Loucy (cell line): ENCODE results near the gene GDF2.

Source experiments
- CTCF ChIP-seq: fragments of 200-600 bp; sonication (generic); conservative IDR thresholded peaks from 2 replicates; pipeline ENCODE4 v1.5.1; 2014; ENCODE audit warnings: mild to moderate bottlenecking, antibody characterized with exemption, low read length
- EZH2phosphoT487 ChIP-seq: fragments of 200-600 bp; IDR thresholded peaks from 2 replicates; pipeline ENCODE4 v1.6.1; 2018; ENCODE audit warnings: antibody characterized with exemption, mild to moderate bottlenecking, moderate library complexity, borderline replicate concordance

GRCh38 chr10:47348661-47349470 lies 26.6 kb downstream of the GDF2 start:
- no peak for TF ChIP-seq CTCF
- no peak for TF ChIP-seq EZH2phosphoT487
